Hepatocyte (in vitro differentiated cells): ENCODE results near the gene TUBGCP3. TPM values are rescaled to one million over a fixed set of nuclear protein-coding genes. Genes with fewer than 3 reads are reported as not detected.

Source experiments
- DNase-seq: peaks from one replicate; pipeline ENCODE4 v3.0.0-alpha.2; 2016; ENCODE audit warnings: low spot score
- H2AFZ ChIP-seq: fragments of 200-600 bp; sonication (generic); 2 replicates; pipeline ENCODE4 v1.6.0; 2016; ENCODE audit warnings: antibody characterized with exemption, mild to moderate bottlenecking
- H3K27ac ChIP-seq: fragments of 200-600 bp; sonication (generic); 2 replicates; pipeline ENCODE4 v1.5.1; 2016; ENCODE audit warnings: mild to moderate bottlenecking
- H3K27me3 ChIP-seq: fragments of 200-600 bp; sonication (generic); 2 replicates; pipeline ENCODE4 v1.6.1; 2016
- H3K36me3 ChIP-seq: fragments of 200-600 bp; sonication (generic); replicated peaks from 2 replicates; pipeline ENCODE4 v1.5.1; 2016; ENCODE audit warnings: low read depth; ENCODE audit not compliant: insufficient read depth
- H3K4me1 ChIP-seq: fragments of 200-600 bp; sonication (generic); 2 replicates; pipeline ENCODE4 v1.5.1; 2016; ENCODE audit warnings: mild to moderate bottlenecking, moderate library complexity; ENCODE audit not compliant: insufficient read depth
- H3K4me2 ChIP-seq: fragments of 200-600 bp; sonication (generic); 2 replicates; pipeline ENCODE4 v1.6.0; 2016
- H3K4me3 ChIP-seq: fragments of 200-600 bp; sonication (generic); 2 replicates; pipeline ENCODE4 v1.5.1; 2016; ENCODE audit warnings: mild to moderate bottlenecking
- H3K79me2 ChIP-seq: fragments of 200-600 bp; sonication (generic); 2 replicates; pipeline ENCODE4 v1.6.0; 2017; ENCODE audit warnings: mild to moderate bottlenecking
- H3K9me2 ChIP-seq: fragments of 200-600 bp; sonication (generic); replicated peaks from 2 replicates; pipeline ENCODE4 v1.6.0; 2017; ENCODE audit warnings: mild to moderate bottlenecking; ENCODE audit not compliant: insufficient read depth
- H3K9me3 ChIP-seq: fragments of 200-600 bp; sonication (generic); 2 replicates; pipeline ENCODE4 v1.5.1; 2016; ENCODE audit warnings: low read depth, mild to moderate bottlenecking
- H4K20me1 ChIP-seq: fragments of 200-600 bp; sonication (generic); 2 replicates; pipeline ENCODE4 v1.6.0; 2016; ENCODE audit warnings: mild to moderate bottlenecking; ENCODE audit not compliant: insufficient read depth, poor library complexity, severe bottlenecking
- CTCF ChIP-seq: fragments of 200-600 bp; sonication (generic); IDR thresholded peaks from 2 replicates; pipeline ENCODE4 v1.5.1; 2016; ENCODE audit warnings: antibody characterized with exemption, mild to moderate bottlenecking; ENCODE audit not compliant: poor library complexity
- EZH2 ChIP-seq: fragments of 200-600 bp; sonication (generic); IDR thresholded peaks from 2 replicates; pipeline ENCODE4 v1.6.1; 2016; ENCODE audit warnings: antibody characterized with exemption, mild to moderate bottlenecking, borderline replicate concordance
- EZH2phosphoT487 ChIP-seq: fragments of 200-600 bp; sonication (generic); IDR thresholded peaks from one replicate; pipeline ENCODE4 v1.6.1; 2018; ENCODE audit warnings: antibody characterized with exemption, mild to moderate bottlenecking, low read depth, moderate library complexity; ENCODE audit not compliant: unreplicated experiment, severe bottlenecking
- WGBS: methylation state at CpG from one replicate; pipeline ENCODE4 v1.1.6; 2016; ENCODE audit warnings: low lambda C conversion rate; ENCODE audit errors: missing lambda C conversion rate; 5-methylcytosine and 5-hydroxymethylcytosine counted together
- polyA plus RNA-seq: library from polyadenylated mRNA; unstranded; fragments of >200 nt; fragmentation: Nextera tagmentation; extraction: Ambion mirVana; gene quantifications from 2 replicates; pipeline ENCODE4 v1.2.1, GENCODE V29; 2016
- total RNA-seq: library from RNA; depleted of rRNA; stranded (reverse); fragments of >200 nt; gene quantifications from 2 replicates; pipeline ENCODE4 v1.2.3, GENCODE V29; 2014

Gene TUBGCP3
- total and polyA plus RNA-seq, 2 experiments from 2014 or later: 9.7 to 11.1 TPM

DNA sequence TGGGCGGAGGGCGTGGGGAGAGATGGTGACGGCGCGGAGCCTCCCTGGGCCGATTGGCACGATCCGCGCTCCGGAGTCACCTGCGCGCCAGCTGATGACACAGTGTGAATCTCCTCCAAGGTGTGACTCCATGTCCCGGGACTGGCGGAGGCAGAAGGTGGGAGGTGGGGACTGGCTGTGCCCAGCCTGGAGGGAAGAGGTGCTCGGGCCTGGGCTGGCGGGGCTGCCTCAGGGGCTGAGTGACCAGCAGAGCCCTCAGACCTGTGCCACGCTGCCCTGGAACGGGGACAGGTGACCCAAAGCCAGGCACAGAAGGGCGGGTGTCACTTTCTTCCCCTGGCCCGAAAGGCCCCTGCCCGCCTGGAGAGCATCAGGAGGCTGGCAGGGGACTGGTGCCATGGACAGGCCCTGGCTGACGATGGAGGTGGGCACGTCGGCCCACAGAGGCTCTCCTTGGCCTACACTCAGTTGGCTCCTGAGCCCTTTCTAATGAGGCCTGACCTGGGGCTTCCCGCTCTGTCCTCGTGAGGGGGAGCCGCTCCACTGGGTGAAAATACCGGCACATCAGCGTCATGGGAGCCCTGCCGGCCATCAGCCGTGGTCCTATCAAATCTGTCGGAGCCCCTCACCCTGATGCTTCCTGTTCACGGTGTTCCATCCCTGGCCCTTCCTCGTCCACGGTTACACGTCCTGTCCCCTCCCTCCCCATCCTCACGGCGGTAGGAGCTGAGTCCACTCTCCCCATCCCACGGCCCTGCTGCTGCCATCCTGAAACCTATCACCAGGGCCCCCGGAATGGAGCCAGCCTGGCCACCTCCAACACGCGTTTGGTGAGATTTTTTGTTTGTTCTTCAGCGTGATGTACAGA, 136.2 kb downstream of the TUBGCP3 start:
- 89% methylated on average over 27 of the region's 43 CpGs for WGBS

DNA sequence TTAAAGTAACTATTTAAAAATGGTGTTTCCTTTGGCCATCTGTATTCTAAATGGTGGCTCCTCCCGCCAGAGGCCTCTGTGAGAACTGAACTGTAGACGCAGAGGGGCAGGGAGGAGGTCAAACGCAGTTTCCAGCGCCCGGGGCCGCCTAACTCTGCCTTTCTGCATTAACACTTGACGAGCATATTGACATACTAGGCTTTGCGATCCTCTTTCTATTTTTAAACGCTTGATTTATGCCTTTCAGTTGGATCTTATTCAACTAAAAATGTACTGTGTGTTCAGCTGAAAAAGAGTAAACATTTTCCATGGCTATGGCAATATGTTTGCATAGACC, 137.1 kb downstream of the TUBGCP3 start:
- Histone ChIP-seq H3K4me3 (no peak overlapping the region), H3K4me2 (no peak overlapping the region), H3K27ac (no peak overlapping the region), H3K4me1 (no peaks in the 10 kb centered on the region), H4K20me1 (no peaks in the 10 kb centered on the region), H3K9me2 (no peaks in the 10 kb centered on the region), H3K9me3 (no peaks in the 10 kb centered on the region), H2AFZ (no peak overlapping the region), H3K79me2 (no peaks in the 10 kb centered on the region), H3K36me3 (no peaks in the 10 kb centered on the region), H3K27me3 (no peaks in the 10 kb centered on the region)
- TF ChIP-seq EZH2phosphoT487 (no peak), CTCF (no peak), EZH2 (no peak)
- 67% methylated on average over 9 of the region's 9 CpGs for WGBS
- no peak for DNase-seq

More for the DNA sequence above, 136.2 kb downstream of the TUBGCP3 start:
- no peak overlapping the region for H3K4me2 ChIP-seq
- no peaks in the 10 kb centered on the region for H3K79me2 ChIP-seq
- TF ChIP-seq EZH2phosphoT487 (no peak), EZH2 (no peak), CTCF (no peak)
- no peak overlapping the region for H2AFZ ChIP-seq
- no peaks in the 10 kb centered on the region for H3K36me3 ChIP-seq
- no peaks in the 10 kb centered on the region for H3K4me1 ChIP-seq
- no peak overlapping the region for H3K4me3 ChIP-seq
- no peak for DNase-seq
- H3K9me2 ChIP-seq: no peaks in the 10 kb centered on the region
- no peak overlapping the region for H3K27ac ChIP-seq
- H4K20me1 ChIP-seq: no peaks in the 10 kb centered on the region
- H3K9me3 ChIP-seq: no peaks in the 10 kb centered on the region
- H3K27me3 ChIP-seq: no peaks in the 10 kb centered on the region

DNA sequence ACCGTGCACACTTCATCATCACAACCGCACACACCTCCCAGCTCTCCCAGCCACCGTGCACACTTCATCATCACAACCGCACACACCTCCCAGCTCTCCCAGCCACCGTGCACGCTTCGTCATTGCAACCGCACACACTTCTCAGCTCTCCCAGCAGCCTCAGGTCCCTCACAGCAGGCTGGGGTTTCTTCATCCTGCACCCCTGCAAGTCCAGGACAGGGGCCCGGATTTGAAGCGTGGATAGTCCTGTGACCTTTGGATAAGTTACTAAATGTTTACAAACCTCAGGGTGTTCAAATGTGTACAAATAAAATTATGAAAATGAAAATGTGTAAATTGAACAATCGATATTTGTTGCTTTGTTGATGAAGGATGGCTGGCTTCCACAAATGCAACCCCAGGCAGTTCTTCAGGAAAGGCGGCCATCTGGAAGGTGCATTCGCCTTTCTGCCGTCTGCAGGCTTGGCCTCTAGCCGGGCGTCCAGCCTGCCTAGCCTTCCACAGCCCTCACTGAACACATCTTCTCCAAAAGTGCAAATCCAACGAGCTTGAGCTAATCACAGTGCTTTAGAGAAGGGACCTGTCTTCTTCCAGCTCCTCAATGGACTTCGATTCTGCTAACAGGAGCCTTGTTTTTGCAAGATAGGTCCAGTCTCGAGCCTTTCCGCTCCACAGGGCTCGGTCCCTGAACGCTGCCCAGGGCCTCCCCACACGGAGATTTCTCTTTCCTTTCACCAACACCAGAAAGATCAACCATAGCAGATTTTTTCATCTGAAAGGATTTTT, 137.6 kb downstream of the TUBGCP3 start:
- Histone ChIP-seq H3K9me3 (no peaks in the 10 kb centered on the region), H2AFZ (no peak overlapping the region), H3K4me2 (no peak overlapping the region), H3K27ac (no peak overlapping the region), H3K36me3 (no peaks in the 10 kb centered on the region), H3K9me2 (no peaks in the 10 kb centered on the region), H3K27me3 (no peaks in the 10 kb centered on the region), H3K79me2 (no peaks in the 10 kb centered on the region), H3K4me1 (no peaks in the 10 kb centered on the region), H4K20me1 (no peaks in the 10 kb centered on the region), H3K4me3 (no peak overlapping the region)
- no peak for DNase-seq
- WGBS: 91% methylated on average over 22 of the region's 23 CpGs
- TF ChIP-seq CTCF (no peak), EZH2 (no peak), EZH2phosphoT487 (no peak)
